Activated CD4-positive, alpha-beta T cell treated with anti-CD3 and anti-CD28 coated beads for 24 hours (primary cell): ENCODE data around the gene ARL3.

Experiments
- DNase-seq, 2 donors: peaks; one replicate each; pipeline ENCODE4 v3.0.0-alpha.2; 2020; ENCODE audit warnings: low read depth in 2 of 2

The ARL3 gene

DNA sequence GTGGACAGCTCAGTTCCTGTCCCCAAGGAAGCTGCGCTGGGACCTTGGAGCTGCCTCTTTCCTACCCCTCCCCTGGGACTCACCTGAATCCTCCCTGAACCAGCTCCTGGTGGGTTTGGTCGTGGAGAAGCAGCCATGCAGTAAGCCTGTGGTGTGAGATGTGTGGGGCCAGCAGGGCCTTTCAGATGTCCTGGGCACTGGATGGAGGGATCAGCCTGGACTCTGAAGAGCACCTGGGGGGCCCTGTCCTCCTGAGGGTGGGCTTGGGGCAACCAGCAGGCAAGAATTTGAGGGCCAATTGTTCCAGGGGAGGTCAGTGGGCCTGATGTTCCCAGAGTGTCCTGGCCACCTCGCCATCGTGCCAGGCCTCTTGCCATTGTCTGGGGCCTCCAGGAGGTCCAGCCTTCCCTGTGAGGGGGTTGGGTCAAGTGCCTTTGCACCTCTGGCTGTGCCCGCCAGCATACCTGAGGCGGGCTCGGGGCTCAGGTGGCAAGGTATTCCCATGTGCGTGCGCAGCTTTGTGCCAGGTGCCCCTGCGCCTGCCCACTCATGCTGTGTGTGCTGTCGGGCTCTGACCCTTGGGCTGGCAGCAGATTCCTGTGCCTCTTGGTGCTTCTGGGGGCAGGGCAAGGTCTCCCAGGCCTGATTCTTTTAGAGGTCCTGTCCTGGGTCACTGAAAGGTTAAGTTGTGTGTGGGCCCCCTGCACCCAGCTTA lies 62.6 kb downstream of the ARL3 start:
- DNase-seq, result no peak

DNA sequence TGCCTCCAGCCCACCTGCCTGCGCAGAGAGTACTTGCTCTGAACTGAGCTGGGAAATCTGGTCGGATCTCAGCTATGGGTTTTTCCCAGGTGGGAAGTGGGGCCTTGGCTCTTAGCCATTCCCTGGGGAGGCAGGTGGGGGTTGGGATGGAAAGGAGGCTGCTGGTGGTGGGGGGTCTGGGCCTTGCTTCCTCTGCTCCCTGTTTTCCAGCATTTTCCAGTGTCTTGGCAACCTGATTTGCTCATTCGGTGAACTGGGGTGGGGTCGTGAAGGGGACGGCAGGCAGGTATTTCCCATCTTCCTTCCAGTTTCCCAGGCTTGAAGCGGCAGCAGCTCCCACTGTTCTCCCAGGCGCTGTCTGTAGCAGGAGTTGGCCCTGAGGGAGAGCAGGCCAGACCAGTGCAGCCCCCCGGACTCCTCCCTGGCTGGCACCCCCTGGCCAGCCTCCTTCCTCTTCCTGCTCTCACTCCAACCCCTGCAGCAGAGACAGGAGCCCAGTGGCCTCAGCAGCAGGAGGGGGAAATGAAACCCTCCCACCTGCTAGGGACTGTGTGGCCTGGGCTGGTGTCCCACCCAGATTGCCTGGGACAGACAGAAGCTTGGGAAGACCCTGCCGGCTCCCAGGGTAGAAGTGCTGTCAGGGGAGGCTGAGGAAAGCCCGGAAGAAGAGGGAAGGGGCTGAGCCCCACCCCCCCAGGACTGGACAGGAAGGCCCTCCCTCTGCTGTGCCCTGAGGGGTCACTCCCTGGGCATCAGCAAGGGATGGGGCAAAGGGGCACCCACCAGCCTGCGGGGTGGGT lies 63.3 kb downstream of the ARL3 start:
- no peak for DNase-seq

DNA sequence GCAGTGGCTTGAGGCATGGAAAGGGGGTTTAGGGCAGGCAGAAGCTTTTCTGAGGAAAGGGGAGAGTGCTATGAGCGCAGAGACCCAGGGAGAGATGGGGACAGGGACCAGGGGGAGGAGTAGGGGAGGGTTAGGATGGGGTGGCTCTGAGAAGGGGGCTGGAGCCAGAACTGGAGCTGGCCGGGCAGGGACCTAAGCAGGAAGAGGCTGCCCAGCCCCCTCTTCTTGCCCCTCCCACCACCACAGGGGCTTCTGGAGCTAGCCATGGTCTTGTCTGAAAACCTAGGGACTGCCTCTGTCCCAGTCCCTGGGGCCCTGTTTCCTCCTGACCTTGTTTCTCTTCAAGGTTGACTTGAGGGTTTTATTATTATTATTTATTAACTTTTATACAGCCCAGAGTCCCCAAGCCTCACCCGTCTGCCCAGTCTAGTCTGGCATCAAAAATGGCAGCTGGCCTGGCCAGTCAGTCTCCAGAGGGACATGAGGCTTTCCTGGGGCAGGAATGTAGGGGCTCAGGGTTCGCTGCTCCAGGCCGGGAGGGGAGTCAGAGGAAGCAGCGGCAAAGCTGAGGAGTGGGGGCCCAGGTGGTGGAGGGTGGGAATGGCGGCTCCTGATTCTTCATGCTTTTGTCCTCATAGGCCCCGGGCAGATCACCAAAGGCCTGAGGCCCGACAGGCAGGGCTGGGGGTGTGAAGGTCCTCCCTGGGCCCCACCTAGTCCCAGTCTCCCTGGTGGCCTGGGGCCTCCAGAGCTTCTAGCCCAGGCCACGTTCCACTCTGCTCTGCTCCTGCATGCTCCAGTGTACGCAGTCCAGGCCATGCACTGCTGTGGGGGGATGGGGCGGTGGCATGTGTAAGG lies 64.2 kb downstream of the ARL3 start:
- DNase-seq, result no peak

DNA sequence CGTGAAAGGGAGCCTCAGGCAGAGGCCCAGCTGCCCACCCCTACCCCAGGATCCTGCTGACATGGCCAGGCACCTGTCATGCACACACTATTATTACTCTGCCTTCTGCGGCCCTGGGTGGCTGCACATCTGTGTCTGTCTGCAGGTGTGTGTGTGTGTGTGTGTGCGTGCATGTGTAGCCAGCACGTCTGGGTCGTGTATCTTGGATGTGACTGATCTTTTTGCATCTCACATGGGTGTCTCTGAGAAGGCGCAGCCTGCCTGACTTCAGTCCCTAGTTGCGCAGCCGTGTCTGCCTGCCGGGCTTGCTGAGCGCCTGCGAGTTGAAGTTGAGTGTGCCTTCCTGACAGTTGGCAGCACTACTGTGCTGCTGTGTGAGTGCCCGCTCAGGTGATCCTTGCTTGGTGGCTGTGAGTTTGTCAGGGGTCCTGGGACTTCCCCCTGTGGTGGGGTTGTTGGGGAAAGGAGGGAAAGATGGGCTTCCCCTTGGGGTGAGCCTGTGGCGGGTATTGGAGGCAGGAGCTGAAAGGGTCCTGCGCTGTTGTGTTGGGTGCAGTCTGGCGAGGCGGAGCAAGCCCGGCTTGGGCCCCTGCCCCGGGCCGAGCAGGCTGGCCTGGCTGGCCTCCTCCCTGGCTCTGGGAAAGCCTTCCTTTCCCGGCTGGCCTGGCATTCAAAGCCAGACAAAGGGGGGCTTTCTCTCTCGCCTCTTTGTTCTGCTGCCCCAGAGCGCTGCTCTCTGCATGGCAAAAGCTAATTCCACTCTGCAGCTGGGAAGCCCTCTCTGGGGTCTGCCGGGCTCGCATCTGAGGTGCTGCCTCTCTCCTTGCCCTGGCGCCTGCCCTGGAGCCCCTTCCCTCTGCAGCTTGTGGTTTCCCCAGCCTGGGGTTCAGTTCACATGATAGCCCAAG lies 65.1 kb downstream of the ARL3 start:
- DNase-seq, result no peak

DNA sequence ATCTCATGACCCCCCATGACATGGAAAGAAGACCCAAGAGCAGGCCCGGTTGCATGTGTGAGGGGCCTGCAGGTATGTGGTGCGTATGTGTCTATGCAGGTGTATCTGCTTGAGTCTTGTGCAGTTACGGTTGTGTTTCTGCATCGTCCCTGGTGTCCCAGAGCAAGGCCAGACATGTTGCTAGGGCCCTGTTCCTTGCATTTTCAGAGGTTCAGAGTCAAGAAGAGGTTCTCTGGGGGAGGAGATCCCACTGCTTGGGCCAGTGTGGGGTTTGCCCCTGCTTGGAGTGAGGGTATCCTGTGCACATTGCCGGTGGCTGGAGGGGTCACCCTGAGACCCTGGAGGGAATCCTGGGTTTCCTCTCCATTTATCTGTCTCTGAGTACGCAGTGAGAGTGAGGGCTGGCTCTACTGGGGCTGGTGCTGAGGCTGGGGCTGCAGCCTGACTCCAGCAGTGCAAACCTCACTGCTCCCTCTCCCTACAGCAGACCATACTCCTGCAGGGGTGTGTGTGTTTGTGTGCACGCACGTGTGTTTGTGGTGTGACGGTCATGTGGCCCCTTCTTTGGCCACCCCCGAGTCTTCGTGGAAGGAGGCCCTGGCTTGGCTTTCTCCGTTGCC lies 65.8 kb downstream of the ARL3 start:
- no peak for DNase-seq

DNA sequence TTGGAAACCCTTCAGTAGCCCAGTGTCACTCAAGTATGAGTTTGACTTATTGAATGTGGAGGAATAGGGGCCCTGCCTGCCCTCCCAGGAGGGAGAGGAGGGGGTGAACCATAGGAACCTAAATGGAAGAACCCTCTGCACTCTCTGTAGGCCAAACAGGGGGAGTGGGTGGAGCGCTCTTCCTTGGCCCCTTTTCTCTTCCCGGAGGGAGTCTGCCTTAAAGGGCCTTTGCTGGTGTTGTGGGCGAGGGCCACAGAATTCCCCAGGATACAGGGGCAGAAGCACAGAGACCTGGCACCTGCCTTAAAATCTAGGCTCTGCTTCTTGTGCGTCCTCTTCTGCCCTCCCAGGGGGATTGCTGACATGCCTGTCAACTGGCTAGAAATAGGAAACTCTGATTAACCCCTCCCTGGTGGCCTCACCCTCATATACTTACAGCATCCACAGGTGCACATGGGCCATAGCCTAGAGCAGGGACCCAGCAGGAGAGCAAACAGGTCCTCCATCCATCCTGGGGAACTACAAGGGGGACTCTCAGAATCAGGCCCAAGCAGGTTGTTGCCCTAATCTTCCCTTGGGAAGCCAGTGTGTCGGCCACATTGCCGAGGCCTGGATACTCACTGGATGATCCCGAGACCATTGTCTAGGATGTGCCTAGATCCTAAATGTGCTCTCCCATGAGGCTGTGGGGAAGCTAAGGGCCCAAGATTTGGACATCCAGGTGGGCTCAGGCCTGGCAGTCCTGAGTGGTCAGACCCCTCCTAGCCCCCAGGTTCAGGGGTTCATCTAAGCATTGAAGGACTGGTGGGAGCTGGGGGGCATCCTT lies 66.5 kb downstream of the ARL3 start:
- DNase-seq, result no peak

DNA sequence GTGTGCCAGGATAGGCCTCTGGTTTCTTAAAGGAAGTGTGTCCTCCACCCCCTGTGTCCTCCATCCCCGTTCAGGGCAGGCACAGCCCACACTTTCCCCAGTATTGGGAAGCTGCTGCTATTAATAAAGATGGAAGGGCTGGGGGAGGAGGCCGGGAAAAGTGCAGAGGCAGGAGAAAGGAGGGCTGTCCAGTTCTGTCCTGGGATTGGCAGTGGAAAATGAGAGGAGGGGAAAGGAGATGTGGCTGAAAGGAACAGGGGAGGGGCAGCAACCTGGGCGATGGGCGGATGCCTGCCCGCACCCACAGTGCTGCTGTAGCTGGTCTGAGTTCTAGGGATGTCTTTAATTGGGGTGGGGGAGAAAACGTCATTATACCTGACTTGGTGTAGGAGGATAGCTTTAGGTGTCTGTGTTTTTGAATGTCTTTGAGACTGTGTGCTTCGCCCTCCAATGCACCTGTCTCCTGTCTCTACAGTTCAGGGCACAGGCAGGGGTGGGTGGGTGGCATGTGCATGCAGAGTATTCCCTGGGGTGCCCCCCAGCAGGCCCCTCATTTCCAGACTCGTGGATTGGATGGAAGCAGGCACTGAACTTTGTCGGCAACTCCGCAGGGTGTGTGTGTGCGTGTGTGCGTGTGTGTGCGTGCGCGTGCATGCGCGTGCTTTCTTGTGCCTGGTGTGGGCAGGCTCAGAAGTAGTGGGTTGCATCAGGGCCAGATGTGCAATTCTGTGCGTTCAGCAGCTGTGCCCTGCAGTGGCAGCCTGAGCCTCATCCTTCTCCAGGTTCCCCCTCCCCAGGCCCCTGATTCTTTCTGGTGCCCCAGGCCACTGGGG lies 67.4 kb downstream of the ARL3 start:
- DNase-seq, result no peak

DNA sequence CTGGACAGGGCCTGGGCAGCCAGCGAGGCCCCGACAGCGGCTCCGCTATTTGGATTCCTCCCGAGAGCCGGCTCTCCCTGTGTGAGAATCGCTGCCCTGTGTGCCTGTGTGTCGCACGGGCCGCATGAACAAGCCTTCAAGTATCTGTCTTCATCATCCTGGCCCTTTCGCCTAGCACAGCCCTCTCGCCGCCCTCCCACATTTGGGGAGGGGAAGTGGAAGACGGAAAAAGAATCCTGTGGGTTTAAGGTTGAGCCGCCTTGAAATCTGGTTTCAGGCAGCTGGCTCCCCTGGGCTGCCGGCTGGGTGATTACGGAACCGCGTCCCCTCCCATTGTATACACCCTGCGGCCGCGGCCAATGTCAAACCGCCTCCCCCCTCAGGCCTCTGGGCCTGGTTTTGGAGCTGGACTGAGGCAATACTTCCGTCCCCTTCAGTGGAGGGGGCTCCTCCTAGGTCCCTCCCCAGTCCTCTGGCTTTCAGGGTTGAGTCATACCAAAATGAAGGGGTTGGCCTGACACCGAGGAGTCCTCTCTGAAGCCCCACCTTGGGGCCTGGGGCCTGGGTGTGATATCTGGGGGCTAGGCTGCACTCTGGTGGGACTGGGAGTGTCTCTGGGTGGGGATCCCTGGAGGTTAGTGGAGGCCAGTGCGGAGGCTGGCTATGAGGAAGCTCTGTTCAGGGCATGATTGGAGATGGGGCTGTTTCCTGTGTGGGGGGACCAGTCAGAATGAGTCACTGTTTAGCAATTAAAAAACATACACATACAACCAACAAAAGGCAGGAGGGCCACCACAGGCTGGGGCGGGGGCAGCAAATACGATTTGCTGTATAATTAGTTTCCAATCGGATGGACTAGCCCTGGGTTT lies 68.2 kb downstream of the ARL3 start:
- peak; percentile 57 to 61 for DNase-seq

DNA sequence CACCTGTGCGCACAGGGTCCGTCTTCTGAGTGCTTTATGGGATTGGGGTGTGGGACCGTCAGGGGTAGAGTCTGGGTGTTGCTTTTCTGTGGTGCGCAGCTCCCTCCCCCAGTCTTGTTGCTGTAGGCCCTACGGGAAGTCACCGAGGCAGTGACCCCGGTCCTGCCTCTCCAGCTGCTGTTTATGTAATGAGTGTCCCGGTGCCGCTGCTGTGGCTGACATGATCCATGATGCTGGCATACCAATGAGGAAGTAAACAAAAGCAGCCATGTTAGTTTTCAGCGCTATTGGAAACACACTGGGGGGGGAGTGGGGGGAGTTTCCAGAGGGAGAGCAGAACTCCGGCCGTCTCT lies 68.8 kb downstream of the ARL3 start:
- no peak for DNase-seq

DNA sequence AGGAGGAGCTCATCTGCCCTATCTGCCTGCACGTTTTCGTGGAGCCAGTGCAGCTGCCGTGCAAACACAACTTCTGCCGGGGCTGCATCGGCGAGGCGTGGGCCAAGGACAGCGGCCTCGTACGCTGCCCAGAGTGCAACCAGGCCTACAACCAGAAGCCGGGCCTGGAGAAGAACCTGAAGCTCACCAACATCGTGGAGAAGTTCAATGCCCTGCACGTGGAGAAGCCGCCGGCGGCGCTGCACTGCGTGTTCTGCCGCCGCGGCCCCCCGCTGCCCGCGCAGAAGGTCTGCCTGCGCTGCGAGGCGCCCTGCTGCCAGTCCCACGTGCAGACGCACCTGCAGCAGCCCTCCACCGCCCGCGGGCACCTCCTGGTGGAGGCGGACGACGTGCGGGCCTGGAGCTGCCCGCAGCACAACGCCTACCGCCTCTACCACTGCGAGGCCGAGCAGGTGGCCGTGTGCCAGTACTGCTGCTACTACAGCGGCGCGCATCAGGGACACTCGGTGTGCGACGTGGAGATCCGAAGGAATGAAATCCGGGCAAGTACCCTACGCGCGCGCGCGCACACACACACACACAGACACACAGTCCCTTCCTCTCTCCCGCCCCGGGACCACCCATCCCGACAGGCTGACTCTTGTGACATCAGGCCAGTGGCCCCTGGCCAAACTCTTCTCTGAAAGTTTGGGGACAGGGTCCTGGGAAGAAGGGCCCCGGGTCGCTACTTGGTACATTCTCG lies 69.4 kb downstream of the ARL3 start:
- DNase-seq, result peak in 1 of 2 donors; percentile 63

DNA sequence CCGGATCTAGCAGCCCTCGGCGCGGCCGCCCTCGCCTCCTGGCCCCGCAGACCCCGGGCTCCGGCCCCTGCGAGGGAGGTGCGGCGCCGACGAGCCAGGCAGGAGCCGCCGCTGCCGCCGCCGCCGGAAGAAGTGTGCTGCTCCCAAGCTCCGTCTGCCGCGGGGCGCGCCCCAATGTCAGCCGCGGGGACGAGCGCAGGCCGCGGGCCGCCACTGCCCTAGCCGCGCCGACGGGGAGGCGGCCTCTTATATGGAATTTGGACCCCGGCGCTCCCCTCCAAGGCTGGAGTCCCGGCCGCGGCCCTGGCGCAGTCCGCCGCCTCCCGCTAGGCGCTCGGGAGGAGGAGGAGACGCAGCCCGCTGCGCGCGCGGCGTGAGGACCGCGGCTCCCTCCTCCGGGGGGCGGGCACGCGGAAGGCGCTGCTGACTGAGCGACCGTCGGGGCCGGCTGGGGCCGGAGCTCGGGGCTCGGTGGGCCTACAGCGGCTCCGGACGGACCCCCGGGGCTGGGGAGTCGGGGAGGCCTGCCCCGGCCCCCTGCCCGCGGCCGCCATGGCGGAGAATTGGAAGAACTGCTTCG lies 70.0 kb downstream of the ARL3 start, which contains the start of gene TRIM8:
TRIM8 (plus strand) TSS at position 414 of the 580 bp plus-strand sequence; CDS start at position 553, 139 bp downstream.
- peak in 1 of 2 donors; percentile 40 for DNase-seq

DNA sequence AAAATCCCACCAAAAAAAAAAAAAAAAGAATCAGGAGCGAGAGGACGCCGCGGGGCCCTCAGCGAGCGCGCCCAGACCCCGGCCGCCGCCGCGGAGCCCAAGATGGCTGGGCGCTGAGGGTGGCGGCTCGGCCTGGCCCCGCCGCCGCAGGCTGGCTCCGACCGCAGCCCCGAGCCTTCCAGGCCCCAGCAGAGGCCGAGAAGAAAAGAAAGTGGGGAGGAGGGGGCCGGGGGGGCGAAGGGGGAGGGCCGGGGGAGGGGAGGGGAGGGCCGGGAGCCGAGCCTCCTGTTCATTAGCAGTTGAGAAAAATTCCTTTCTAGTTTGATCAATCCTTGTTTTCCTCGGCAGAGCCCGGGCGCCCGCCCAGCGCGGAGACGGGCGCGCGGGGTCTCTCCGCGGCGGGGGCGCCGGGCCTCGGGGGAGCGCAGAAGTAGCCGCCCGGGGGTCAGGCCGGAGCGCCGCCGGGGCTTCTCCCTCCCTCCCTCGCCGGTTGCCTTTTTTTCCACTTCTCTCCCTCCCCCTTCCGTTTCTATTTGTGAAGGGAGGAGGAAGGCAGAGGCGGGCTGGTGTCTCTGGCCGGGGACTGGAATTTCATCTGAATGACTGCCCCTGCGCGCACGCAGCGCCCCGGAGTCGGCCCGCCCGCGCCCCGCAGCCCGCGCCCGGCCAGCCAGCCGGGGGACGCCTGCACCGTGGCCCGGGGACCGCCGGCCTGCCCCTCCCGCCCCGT lies 70.7 kb downstream of the ARL3 start:
- no peak for DNase-seq

DNA sequence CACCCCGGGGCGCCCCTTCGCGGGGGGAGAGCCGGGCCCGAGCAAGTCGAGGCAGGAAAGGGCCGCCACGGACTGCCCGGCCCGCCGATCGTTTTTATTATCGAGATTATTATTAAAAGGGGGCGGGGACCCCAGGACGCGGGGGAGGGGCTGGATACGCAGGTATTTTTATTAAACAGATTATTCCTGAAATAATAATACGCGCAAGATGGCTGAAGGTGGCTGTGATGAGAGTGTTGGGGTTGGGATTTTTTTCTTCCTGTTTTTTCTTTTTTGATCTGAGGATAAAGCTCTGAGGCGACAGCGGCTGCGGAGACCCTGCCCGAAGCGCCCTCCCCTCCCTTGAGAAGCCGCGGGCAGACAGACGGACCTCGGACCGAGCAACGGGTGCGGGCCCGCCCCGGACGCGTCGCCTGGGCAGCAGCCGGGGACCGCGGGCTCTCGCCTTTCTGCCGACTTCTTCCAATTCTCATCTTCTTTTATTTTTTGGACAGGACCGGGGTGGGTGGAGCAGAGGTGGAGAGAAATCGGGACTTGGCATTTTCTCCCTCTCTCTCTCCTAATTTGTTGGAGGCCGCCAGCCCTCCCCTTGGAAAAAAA lies 71.4 kb downstream of the ARL3 start:
- DNase-seq, result no peak

DNA sequence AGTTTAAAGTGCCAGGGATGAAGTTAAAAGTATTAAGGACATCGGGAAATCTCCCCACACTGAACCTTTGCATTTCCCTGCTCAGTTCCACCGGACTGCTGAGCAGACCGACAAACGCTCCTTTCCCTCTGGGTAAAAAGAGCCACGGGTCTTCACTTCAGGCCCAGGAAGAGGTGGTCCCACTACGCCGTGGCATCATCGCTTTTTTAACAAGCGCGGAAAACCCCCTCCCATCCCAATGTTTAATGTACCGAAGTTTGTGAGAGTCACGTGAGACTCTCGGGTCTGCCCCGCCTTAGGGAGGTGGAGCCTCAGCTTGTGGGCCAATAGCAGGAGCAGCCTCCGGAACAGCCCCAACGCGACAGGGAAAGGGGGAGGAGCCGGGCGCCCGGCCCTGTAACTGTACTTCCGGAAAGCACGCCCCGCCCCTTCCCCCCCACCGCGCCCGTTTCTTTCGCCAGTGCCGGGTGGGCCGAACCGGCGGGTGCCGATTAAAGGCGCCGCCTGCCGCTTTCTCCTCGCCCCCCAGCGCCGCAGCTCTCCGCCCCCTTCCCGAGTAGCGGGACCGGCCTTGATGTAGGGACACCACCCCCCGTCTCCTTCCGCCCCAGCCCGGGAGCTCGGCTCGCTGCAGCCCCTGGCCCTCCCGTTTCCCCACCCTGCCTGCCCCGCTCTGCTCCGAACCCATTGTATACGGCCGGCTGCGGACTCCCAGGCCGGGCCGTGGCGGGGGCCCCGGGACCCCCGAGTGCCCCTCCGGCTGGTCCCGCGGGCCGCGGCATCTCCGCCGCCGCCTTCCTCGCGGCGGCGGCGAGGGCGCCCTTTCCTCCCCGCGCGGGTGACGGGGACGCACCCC lies 72.1 kb downstream of the ARL3 start:
- peak; percentile 97 to 98 for DNase-seq

DNA sequence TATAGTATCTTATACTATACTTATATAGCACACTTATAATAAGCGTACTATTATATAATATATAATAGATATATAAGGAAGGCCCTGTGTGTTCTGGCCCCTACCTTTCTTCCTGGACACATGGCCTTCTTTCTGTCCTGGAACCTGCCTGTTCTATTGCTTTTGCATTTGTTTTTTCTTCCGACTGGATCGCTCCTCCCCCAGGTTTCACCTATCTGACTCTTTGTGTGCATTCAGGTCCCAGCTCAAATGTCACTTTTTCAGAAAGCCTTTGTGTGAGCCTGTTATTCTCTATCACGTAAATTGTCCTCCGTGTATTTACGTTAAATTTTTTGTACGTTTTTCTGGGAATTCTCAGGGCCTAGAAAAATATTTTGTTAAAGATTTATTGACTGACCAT lies 72.8 kb downstream of the ARL3 start:
- no peak for DNase-seq
